ENCODE measurements around the gene RFC5.

DNA sequence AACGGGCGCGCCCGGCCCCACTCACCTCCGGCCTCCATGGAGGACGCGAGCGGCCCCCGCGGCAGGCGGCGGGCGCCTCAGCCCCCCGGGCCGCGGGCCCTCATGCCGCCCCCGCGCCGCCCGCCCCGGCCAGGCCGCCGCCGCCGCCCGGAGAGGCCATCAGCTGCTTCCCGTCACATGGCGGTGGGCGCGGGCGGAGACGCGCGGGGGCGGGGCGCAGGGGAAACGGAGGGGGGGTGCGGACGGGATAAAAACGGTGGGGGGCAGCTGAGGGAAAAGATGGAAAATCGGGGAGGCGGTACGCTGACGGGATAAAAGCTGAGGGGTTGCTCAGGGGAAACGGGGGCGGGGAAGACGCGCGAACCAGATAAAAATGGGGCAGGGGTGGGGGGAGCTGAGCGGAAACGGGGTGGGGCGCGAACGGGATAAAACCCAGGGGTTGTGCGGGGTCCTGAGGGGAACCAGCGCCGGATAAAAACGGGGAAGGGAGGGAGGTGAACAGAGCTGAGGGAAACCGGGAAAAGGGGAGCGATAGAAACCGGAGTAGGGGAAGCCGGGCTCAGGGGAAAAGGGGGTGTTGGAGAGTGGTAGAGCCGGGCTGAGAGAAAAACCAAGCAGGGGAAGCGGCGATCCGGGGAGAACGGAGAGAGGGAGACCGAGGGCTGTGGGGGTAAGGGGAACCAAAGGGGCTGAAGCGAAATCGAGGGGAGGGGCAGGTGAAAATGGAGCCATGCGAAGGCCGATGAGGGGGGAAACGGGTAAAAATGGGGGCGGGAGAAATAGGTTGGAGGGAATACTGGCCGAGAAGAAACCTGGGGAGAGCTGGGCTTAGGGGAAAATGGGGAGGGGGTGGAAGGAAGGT is 44.7 kb downstream of the RFC5 start, which contains the start of gene WSB2:
- no peak for TF ChIP-seq TAF1 (IDR thresholded peaks at IDR 0.05; ENCODE audit: borderline replicate concordance, insufficient read depth, low read length)
- TF ChIP-seq, protein P1, sequence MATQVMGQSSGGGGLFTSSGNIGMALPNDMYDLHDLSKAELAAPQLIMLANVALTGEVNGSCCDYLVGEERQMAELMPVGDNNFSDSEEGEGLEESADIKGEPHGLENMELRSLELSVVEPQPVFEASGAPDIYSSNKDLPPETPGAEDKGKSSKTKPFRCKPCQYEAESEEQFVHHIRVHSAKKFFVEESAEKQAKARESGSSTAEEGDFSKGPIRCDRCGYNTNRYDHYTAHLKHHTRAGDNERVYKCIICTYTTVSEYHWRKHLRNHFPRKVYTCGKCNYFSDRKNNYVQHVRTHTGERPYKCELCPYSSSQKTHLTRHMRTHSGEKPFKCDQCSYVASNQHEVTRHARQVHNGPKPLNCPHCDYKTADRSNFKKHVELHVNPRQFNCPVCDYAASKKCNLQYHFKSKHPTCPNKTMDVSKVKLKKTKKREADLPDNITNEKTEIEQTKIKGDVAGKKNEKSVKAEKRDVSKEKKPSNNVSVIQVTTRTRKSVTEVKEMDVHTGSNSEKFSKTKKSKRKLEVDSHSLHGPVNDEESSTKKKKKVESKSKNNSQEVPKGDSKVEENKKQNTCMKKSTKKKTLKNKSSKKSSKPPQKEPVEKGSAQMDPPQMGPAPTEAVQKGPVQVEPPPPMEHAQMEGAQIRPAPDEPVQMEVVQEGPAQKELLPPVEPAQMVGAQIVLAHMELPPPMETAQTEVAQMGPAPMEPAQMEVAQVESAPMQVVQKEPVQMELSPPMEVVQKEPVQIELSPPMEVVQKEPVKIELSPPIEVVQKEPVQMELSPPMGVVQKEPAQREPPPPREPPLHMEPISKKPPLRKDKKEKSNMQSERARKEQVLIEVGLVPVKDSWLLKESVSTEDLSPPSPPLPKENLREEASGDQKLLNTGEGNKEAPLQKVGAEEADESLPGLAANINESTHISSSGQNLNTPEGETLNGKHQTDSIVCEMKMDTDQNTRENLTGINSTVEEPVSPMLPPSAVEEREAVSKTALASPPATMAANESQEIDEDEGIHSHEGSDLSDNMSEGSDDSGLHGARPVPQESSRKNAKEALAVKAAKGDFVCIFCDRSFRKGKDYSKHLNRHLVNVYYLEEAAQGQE (IDR thresholded peaks at IDR 0.05; ENCODE audit: insufficient read depth in 1 of 2, low read depth in 2 of 2, low read length in 2 of 2): no peak
